Lower leg skin (tissue), 3 donors: ENCODE measurements around the gene EID1.

Experiments used
- POLR2A ChIP-seq, 2 donors: fragments of 450-650 bp; IDR thresholded peaks; one replicate each; pipeline ENCODE4 v1.6.1; 2016 to 2017; ENCODE audit warnings: antibody characterized with exemption in 2 of 2, mild to moderate bottlenecking in 1 of 2, moderate library complexity in 1 of 2
- TF ChIP-seq, protein P1 (sequence below), 3 donors: fragments of 450-650 bp; IDR thresholded peaks; one replicate each; pipeline ENCODE4 v1.5.1; 2016; ENCODE audit warnings: antibody characterized with exemption in 3 of 3, mild to moderate bottlenecking in 3 of 3, moderate library complexity in 2 of 3

DNA sequence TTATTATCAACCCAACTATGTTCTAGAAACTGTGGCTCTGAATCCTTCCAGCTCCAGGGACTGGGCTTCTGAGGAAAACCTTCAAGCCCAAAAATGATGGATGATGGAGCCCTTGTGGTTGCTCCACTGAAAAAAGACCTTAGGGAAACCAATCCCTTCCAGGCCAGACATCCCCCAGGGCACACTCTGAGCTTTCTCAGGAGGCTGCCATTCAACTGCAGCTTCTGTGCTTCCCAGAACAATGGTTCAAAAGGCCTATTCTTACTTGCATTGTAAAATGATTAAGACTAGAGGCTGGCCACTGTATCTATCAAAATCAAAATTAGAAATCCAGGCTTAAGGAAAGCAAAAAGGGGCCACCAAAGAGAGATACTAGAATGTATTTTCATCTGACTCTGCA, 27.3 kb downstream of the EID1 start:
- TF ChIP-seq, protein P1, sequence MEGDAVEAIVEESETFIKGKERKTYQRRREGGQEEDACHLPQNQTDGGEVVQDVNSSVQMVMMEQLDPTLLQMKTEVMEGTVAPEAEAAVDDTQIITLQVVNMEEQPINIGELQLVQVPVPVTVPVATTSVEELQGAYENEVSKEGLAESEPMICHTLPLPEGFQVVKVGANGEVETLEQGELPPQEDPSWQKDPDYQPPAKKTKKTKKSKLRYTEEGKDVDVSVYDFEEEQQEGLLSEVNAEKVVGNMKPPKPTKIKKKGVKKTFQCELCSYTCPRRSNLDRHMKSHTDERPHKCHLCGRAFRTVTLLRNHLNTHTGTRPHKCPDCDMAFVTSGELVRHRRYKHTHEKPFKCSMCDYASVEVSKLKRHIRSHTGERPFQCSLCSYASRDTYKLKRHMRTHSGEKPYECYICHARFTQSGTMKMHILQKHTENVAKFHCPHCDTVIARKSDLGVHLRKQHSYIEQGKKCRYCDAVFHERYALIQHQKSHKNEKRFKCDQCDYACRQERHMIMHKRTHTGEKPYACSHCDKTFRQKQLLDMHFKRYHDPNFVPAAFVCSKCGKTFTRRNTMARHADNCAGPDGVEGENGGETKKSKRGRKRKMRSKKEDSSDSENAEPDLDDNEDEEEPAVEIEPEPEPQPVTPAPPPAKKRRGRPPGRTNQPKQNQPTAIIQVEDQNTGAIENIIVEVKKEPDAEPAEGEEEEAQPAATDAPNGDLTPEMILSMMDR (IDR thresholded peaks at IDR 0.05), result no peak
- no peak for TF ChIP-seq POLR2A (IDR thresholded peaks at IDR 0.05)
